NB4 (cell line): ENCODE data around the gene ZNF14.

Experiments
- CTCF ChIP-seq: IDR thresholded peaks from one replicate; pipeline ENCODE4 v1.5.1; 2012; ENCODE audit warnings: low read depth, low read length
- POLR2A ChIP-seq: IDR thresholded peaks from 2 replicates; pipeline ENCODE4 v1.6.1; 2011; ENCODE audit warnings: mild to moderate bottlenecking; ENCODE audit not compliant: insufficient read length; ENCODE audit errors: extremely low read depth

DNA sequence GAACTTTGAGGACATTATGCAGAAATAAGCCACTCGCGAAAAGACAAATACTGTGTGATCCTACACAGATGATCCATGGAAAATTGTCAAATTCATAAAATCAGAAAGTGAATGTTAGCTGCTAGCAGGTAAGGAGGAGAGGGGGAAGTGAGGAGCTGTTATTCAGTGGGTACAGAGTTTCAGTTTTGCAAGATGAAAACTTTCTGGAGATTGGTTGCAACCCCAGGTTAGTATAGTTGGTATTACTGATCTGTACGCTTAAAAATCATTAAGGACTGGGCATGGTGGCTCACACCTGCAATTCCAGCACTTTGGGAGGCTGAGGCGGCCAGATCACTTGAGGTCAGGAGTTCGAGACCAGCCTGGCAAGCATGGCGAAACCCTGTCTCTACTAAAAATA, 46.3 kb downstream of the ZNF14 start:
- TF ChIP-seq POLR2A, result no peak
- no peak for TF ChIP-seq CTCF
